ENCODE results near the gene BEND4. TPM values are rescaled to one million over a fixed set of nuclear protein-coding genes. Genes with fewer than 3 reads are reported as not detected.

Gene BEND4
- total RNA-seq, 4 donors from 2014 or later, result 0.27 to 2.6 (median 1.2) TPM

DNA sequence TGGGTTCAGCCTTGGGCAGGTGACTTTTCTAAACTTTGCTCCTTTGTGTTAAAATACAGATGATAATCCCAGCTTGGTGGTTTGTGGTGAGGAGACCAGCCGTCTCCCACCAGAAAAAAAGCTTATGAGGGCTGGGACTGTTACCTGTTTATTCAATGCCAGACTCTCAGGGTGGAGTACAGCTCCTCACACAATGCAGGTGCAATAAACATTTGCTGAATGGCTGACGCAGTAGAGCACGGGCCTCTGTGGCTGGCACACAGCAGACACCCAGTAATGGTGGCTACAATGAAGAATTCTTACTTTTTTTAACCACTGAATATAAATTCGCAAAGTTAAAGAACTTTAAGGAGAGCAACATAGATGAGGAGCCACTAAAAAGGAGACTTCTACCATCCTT lies 30.2 kb downstream of the BEND4 start:
- TF ChIP-seq EP300 (IDR thresholded peaks at IDR 0.05; ENCODE audit: low read depth), result no peak
- TF ChIP-seq POLR2A (IDR thresholded peaks at IDR 0.05), result no peak
- no peak for TF ChIP-seq POLR2AphosphoS5 (IDR thresholded peaks at IDR 0.05)
- TF ChIP-seq, protein P1, sequence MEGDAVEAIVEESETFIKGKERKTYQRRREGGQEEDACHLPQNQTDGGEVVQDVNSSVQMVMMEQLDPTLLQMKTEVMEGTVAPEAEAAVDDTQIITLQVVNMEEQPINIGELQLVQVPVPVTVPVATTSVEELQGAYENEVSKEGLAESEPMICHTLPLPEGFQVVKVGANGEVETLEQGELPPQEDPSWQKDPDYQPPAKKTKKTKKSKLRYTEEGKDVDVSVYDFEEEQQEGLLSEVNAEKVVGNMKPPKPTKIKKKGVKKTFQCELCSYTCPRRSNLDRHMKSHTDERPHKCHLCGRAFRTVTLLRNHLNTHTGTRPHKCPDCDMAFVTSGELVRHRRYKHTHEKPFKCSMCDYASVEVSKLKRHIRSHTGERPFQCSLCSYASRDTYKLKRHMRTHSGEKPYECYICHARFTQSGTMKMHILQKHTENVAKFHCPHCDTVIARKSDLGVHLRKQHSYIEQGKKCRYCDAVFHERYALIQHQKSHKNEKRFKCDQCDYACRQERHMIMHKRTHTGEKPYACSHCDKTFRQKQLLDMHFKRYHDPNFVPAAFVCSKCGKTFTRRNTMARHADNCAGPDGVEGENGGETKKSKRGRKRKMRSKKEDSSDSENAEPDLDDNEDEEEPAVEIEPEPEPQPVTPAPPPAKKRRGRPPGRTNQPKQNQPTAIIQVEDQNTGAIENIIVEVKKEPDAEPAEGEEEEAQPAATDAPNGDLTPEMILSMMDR (IDR thresholded peaks at IDR 0.05), result no peak
- in situ Hi-C loops (cut with MboI; ENCODE audit: low pct_ligation_motif_present in 1 of 4, low pct_unique_long_range_greater_than_20kb in 1 of 4, low sequenced_read_pairs in 3 of 4) (no loop called here), intact Hi-C loops (cut with DNase I; ENCODE audit: low total_unique reads) (no loop called here)
- no peaks in the 10 kb centered on the region for H3K27me3 ChIP-seq
- 71% methylated on average over 4 of the region's 4 CpGs; no CpG with 5 or more reads in 1 of the 2 donors for WGBS, 2 donors (ENCODE audit: low coverage in 1 of 2)
- no peaks in the 10 kb centered on the region for H3K9me3 ChIP-seq
- H3K4me1 ChIP-seq, result no peaks in the 10 kb centered on the region
- DNase-seq, result no peak
- H3K4me3 ChIP-seq, result no peak overlapping the region
- H3K27ac ChIP-seq, result no peak overlapping the region
- H3K36me3 ChIP-seq, result no peaks in the 10 kb centered on the region

DNA sequence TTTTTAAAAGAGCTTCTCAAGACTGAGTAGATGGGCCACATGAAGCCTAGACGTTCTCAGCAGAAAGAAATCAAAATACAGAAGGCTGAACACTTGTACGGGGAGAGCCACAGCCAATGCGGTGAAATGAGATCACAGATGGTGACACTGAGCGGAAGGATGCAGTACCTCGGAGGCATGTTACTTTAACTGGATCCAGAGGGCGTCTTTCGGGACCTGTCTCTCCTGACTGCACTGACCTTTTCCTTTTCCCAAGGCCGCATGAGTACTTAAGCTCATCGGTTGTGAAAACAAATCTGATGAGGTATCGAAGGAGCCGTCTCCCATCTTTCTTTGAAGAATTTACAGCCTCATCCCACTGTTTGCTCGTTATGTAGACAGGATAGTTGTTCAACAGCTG lies 32.6 kb downstream of the BEND4 start:
- in situ Hi-C loops (cut with MboI; ENCODE audit: low pct_ligation_motif_present in 1 of 4, low pct_unique_long_range_greater_than_20kb in 1 of 4, low sequenced_read_pairs in 3 of 4), result no loop called here

DNA sequence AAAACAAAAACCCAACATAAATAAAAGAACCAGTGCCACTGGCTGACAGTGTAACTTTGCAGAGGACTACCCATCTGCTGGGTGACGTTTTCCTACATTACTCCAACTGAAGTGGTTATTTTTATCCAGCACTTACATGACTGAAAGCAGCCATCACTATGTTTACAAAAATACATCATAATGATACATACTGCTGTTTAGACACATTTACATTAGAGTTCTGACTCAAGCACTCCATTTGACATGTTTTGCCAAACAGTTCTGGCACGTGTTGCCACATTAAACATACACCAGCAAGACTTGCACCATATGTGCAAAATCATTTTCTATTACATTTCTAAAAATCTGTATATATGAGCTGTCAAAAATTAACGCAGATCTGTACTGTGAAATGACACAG lies 39.6 kb downstream of the BEND4 start:
- Histone ChIP-seq H3K27ac (no peak overlapping the region), H3K36me3 (no peaks in the 10 kb centered on the region), H3K9me3 (no peaks in the 10 kb centered on the region), H3K4me1 (no peaks in the 10 kb centered on the region), H3K4me3 (no peak overlapping the region), H3K27me3 (no peaks in the 10 kb centered on the region)
- in situ Hi-C loops (cut with MboI; ENCODE audit: low pct_ligation_motif_present in 1 of 4, low pct_unique_long_range_greater_than_20kb in 1 of 4, low sequenced_read_pairs in 3 of 4), result no loop called here
- DNase-seq, result no peak
- no peak for TF ChIP-seq POLR2A (IDR thresholded peaks at IDR 0.05)
- TF ChIP-seq EP300 (IDR thresholded peaks at IDR 0.05; ENCODE audit: low read depth), result no peak
- no peak for TF ChIP-seq POLR2AphosphoS5 (IDR thresholded peaks at IDR 0.05)
- TF ChIP-seq, protein P1 (IDR thresholded peaks at IDR 0.05), result no peak
- intact Hi-C loops (cut with DNase I; ENCODE audit: low total_unique reads), result no loop called here
- 46 to 59% methylated on average over 3 of the region's 3 CpGs for WGBS, 2 donors (ENCODE audit: low coverage in 1 of 2)

More for the DNA sequence above, 32.6 kb downstream of the BEND4 start:
- H3K4me3 ChIP-seq, result no peak overlapping the region
- no peak overlapping the region for H3K27ac ChIP-seq
- TF ChIP-seq EP300 (IDR thresholded peaks at IDR 0.05; ENCODE audit: low read depth) (no peak), POLR2A (IDR thresholded peaks at IDR 0.05) (no peak), POLR2AphosphoS5 (IDR thresholded peaks at IDR 0.05) (no peak)
- TF ChIP-seq, protein P1 (IDR thresholded peaks at IDR 0.05), result no peak
- H3K9me3 ChIP-seq, result no peaks in the 10 kb centered on the region
- H3K27me3 ChIP-seq, result no peaks in the 10 kb centered on the region
- no peaks in the 10 kb centered on the region for H3K4me1 ChIP-seq
- no peak for DNase-seq
- intact Hi-C loops (cut with DNase I; ENCODE audit: low total_unique reads), result no loop called here
- no peaks in the 10 kb centered on the region for H3K36me3 ChIP-seq
- WGBS, 2 donors (ENCODE audit: low coverage in 1 of 2), result 66 to 86% methylated on average over 4 to 12 of the region's 12 CpGs

DNA sequence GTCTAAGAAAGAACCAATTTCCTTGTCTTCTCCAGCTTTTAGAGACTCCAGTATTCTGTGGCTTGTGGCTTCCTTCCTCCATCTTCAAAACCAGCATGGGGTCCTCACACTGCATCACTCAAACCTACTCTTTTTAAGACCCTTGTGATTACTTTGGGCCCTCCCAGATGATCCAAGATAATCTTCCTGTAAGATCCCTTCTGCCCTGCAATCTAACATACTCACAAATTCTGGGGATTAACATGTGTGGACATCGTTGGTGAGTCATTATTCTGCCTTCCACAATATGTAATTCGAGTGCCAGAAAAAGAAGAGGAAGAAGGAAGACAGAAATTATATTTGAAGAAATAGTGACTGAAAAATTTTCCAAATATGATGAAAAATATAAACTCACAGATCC lies 47.9 kb downstream of the BEND4 start:
- no peak overlapping the region for H3K27ac ChIP-seq
- TF ChIP-seq, protein P1 (IDR thresholded peaks at IDR 0.05), result no peak
- TF ChIP-seq POLR2A (IDR thresholded peaks at IDR 0.05), result no peak
- no peak for TF ChIP-seq POLR2AphosphoS5 (IDR thresholded peaks at IDR 0.05)
- no peak for TF ChIP-seq EP300 (IDR thresholded peaks at IDR 0.05; ENCODE audit: low read depth)
- no peaks in the 10 kb centered on the region for H3K36me3 ChIP-seq
- intact Hi-C loops (cut with DNase I; ENCODE audit: low total_unique reads) (no loop called here), in situ Hi-C loops (cut with MboI; ENCODE audit: low pct_ligation_motif_present in 1 of 4, low pct_unique_long_range_greater_than_20kb in 1 of 4, low sequenced_read_pairs in 3 of 4) (no loop called here)
- no peaks in the 10 kb centered on the region for H3K27me3 ChIP-seq
- WGBS, 2 donors (ENCODE audit: low coverage in 1 of 2), result 17 to 45% methylated on average over 2 of the region's 2 CpGs
- no peaks in the 10 kb centered on the region for H3K9me3 ChIP-seq
- DNase-seq, result no peak
- H3K4me1 ChIP-seq, result no peaks in the 10 kb centered on the region
- H3K4me3 ChIP-seq, result no peak overlapping the region

All from transverse colon (tissue), 4 donors.